NCI-H187 treated with DMSO at 0.1 percent for 48 hours (cell line): ENCODE results near the gene ACADS.

ENCODE experiments used
- DNase-seq: peaks from one replicate; lab custom pipeline; 2025; lab: John Stamatoyannopoulos, UW

The ACADS gene

DNA sequence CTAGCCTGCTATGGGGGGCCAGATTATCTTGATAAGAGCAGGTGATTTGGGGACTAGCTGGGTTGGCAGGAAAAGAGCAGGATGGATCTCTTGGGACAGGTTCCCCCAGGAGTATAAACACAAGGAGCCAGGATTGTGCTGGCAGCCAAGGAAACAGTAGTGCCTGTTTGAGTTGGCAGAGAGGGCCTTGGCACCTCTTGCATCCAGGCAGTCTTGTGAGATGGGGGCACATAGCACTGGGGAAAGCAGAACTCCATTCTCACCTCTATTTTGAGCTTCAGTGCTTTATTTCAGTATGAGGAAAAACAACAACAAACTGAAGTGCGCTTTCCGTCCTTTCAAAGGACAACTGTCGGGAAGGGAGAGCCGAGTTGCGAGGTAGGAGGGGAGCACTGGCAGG lies 24.7 kb upstream of the ACADS start:
- DNase-seq: no peak

DNA sequence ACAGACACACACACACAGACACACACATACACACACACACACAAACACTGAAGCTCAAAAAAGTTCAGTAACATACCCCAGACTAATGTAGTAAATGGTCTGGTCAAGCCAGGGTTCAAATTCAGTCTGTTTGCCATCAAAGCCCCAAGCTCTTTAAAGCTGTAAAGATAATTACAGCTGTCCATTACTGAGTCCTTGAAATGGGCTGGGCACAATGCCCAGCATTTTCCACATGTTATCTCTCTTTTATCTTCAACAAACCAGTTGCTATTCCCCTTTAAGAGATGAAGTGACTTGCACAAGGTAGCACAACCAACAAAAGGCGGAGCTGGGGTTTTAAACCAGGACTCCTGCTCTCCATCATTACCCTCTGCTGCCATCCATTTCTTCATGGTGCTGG lies 23.0 kb upstream of the ACADS start:
- no peak for DNase-seq

DNA sequence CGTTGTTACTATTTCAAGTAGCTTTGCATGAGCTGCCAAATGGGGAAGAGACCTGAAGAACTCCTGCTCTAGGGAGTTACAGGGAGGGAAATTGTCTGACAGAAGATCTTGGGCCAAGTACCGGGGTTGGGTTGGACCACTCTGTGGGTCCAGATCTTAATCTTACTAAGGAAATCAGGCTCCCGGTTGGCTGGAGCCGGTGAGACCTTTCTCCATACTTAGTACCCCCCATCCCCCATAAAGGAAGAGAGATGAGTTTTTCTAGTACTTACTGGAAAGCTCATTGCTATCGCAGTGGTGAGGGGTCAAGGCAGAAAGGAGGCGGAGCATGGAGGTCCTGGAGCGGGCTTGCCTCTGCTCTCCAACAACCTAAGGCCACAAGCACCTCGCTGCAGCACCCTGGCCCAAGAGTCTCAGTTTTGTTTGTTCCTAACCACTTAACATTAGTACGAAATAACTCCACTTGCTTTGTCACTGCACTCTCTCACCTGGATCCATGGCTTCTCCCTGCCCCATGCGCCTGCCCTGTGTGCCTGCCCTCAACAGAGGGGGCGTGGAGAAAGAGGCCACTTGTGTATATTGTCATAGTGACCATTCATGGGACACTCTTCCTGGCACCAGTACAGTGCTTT lies 22.2 kb upstream of the ACADS start:
- DNase-seq: no peak

DNA sequence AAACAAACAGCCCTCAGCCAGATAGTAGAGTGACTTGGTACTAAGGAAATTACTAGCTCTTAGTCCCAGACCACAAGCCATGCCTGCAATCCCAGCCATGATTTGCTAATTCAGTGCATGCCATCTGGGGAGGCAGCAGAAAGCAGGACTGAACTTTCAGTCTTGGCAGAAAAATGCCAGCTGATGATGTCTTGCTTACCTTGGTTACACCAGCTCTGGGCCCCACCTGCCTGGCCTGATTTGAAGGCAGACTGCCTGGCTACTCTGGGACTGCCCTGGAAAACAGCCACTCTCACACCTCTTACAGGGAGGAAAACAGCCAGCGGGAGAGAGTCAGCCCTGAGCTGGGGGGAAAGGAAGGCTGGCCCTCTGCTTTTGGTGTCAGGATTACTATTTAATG lies 20.0 kb upstream of the ACADS start:
- no peak for DNase-seq

DNA sequence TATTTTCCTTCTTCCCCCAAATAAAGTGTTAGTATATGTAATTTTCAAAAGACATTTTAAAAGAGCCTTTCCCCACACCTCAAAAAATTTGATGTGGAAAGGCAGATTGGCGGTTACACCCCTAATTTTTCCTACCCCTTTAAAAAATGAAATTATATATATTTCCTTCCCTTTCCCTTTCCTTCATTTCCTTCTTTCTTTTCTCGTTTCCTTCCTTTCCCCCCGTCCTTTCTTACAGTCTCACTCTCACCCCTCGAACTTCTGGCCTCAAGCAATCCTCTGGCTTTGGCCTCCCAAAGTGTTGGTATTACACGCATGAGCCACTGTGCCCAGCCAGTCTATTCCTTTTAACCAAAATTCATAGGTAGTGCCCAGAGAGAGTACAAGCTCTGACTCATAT lies 19.6 kb upstream of the ACADS start:
- DNase-seq: no peak

DNA sequence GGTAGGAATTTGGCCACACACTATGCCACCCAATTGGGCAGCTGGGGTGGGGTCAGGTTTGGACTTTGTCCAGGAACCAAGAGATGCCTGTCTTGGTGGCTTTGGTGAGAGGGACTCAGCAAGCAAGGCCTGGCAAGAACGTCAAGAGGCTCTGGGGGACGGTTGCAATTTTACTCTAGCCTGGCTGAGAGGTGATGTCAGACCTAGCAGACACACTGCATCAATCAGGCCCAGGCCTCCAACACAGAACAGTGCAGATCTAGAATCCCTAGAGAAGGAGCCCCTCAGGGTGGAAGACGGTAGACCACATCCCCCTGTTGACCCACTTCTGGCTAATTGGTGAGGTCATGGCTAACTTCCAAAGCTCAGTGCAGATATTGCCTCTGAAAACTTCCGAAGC lies 17.0 kb upstream of the ACADS start:
- DNase-seq: no peak

DNA sequence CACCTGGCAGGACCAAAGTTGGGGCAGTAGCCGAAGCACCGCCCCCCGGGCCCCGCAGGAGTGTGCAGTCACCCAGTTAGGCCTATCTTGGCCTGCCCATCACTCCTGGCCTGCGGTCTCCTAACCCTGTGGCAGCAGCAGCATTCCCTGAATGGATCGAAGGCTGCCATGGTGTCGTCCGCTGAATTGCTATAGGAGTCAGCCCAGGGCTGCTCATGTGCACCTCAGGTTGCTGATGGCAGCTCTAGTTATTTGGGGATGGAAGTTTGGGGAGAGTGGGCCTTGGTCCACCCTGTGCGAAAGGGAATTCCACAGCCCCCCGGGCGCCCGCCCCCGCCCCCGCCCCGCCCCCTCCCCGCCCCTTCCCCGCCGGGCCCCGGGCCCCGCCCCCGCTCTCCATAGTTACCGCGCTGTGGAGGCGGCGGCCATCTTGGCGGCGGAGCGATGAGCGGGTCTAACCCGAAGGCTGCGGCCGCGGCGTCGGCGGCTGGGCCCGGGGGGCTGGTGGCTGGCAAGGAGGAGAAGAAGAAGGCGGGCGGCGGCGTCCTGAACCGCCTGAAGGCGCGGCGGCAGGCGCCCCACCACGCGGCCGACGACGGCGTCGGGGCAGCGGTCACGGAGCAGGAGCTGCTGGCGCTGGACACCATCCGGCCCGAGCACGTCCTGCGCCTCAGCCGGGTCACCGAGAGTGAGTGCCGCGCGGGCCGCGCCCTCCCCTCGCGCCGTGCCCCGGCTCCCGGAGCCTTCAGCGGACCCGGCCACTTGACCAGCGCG lies 15.4 kb upstream of the ACADS start, which contains the start of gene UNC119B:
Gene UNC119B (plus strand): TSS at position 428 of the 774 bp plus-strand sequence. CDS start 17 bp downstream, at position 445.
- no peak for DNase-seq

DNA sequence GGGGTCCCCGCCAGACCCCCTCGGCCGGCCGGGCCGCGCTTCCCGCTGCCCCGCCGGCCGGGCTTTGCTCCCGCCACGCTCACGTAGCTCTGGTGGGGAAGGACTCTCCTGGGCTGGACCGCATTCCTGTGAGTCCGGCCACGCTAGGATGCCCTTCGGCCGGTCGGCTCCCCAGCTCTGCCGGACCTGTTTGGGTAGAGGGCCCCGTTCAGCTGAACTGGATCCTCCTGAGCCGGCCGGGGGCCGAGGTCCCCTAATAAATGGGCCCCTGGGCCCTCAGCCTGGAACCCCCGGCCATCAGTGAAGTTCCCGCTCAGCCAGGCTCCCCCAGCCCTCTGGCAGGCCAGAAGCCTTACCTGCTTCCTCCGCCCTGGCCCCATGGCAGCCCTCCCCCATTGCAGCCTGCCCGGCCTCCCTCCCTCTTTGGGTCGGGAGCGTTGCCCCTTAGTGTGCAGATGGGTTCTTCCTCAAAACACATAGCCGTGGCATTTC lies 14.8 kb upstream of the ACADS start:
- DNase-seq: no peak

DNA sequence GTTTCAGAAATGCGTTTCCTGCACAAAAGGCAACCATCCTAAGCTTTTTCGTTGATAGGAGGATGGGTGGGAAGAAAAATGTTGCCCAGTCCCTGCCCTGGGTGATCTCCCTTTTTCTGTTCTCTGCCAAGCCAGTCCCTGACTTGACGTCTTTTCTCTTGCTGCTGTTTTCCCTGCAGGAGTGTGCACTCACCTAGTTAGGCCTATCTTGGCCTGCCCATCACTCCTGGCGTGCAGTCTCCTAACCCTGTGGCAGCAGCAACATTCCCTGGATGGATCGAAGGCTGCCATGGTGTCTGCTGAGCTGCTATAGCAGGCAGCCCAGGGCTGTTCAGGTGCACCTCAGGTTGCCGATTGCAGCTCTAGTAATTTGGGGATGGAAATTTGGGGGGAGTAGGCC lies 14.2 kb upstream of the ACADS start:
- no peak for DNase-seq

DNA sequence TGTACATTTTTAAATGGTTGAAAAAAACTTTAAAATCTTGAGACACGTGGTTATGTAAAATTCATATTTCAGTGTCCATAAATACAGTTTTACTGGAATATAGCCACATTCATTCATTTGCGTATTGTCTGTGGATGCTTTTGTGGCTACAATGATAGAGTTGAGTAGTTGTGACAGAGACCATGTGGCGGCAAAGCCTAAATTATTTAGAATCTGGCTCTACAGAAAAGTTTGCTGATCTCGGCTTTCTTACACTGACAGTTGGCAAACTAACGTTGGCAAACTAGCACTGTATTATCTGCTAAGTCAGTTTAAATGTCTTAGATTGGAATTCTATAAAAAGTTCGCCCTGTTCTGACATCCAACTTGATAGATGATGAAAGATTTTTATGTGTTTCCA lies 13.0 kb upstream of the ACADS start:
- no peak for DNase-seq

DNA sequence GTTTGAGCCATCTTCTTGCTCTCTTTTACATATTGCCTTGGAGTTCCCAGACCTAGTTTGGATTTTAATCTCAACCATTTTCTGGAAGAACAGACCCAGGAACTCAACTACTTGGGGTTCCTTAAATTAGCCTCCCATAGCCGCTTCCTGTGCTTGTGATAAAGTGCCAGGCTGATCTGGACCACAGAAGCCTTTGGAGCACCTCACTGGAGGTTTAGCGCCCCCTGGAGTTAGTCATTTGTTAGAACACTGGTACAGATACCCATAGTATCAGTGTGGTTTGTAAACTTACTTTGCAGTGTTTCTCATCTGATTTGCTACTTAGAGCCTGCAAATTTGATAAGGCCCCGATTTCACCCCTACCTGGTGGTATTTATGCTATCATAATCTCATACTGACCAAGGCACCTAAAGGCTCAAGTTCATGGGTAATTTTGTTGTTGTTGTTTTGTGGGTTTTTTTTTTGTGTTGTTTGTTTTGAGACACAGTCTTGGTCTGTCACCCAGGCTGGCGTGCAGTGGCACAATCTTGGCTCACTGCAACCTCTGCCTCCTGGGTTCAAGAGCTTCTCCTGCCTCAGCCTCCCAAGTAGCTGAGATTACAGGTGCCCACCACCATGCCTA lies 11.7 kb upstream of the ACADS start:
- peak; percentile 66 for DNase-seq

DNA sequence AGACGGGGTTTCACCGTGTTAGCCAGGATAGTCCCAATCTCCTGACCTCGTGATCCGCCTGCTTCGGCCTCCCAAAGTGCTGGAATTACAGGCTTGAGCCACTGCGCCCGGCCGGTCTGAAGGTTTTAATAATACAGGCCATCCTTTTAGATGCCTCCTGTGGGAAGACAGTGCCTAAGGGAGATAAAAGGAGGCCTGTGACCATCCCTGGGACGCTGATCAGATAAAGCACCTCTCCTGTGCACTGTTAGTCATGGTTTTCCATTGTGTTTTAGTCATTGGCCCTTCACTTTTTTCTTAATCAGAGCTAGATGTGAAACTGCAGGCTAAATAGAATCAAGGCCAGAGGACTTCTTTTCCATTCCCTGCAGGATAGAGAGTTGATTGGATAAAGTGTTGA lies 7.6 kb upstream of the ACADS start:
- DNase-seq: no peak

DNA sequence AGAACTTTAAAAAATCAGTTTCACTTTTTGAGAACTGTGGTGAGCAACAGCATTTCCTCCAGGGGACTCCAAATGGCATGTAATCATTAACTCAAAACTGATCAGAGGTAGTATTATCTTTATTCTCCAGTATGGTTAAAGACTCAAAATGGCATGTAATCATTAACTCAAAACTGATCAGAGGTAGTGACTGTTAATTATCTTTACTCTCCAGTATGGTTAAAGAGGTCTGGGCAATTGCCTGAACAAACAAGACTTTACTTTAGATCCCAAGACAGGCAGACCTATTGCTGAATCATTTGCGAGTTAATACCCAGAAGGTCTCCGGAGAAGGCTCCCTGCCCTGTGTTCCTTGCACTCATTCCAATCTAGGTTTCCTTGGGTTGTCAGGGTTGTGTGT lies 6.6 kb upstream of the ACADS start:
- no peak for DNase-seq

DNA sequence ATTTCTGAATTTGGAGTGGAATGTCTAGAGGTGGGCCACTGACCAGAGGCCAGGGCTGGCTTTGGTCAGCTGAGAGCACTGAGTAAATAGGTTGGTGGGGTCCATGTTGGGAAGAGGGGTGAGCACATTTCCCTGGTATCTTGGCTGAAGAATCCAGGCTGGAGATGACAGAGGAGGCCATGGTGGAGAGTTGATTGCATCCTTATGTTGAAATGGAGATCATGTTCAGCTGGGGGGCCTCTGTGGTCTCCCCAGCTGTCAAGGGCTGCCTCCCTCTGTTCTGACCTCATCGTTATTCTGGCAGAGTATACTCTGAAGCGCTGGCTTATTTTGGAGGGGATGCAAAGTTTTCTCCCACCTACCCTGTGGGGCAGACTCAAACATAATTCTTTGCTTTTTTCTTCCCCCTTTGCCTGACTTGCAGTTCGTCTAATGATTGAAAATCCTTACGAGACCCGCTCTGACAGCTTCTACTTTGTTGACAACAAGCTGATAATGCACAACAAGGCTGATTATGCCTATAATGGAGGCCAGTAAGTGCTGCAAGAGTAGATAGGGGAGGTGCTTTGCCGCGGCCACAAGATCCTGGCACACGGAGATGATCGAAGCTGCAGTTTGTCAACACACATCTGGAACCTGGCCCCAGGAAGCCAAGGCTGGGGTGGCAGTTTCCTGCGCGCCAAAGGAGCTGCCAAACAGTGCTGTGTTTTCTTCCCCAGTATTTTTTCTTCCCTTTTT lies 6.0 kb upstream of the ACADS start:
- DNase-seq: no peak

DNA sequence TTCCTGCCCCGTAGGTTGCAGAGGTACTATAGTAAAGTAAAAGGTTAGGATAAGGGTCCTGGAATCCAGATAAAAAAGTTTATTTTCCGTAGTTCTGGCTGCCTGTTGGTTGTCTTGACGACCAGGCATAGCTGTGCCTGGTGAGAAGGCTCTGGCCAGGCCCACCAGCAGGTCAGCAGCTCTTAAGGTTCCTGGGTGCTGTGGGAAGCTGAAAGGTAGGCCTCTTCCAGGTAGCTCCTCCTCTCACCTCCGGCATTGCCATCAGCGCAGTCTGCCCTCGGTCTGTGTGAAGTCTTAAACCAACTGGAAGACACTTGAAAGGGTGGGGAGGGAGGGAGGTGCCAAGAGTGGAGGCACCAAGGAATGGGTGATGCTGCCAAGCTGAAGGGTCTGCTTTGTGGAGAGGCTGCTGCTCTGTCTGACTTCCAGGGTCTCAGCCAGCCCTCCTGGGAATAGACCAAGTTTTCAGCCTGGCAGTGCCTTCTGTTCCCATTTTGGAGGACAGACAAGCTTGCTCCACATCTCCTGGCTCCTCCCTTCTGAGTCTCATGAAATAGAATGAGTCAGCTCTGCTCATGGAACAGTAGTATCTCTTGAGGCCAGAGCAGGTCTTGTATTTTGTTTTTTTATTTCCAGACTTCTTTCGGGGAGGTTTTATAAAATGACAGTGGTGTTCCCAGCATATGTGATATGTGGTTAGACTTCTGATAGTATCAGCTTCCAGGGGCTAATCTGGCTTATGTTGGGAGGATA lies 5.2 kb upstream of the ACADS start:
- DNase-seq: no peak

DNA sequence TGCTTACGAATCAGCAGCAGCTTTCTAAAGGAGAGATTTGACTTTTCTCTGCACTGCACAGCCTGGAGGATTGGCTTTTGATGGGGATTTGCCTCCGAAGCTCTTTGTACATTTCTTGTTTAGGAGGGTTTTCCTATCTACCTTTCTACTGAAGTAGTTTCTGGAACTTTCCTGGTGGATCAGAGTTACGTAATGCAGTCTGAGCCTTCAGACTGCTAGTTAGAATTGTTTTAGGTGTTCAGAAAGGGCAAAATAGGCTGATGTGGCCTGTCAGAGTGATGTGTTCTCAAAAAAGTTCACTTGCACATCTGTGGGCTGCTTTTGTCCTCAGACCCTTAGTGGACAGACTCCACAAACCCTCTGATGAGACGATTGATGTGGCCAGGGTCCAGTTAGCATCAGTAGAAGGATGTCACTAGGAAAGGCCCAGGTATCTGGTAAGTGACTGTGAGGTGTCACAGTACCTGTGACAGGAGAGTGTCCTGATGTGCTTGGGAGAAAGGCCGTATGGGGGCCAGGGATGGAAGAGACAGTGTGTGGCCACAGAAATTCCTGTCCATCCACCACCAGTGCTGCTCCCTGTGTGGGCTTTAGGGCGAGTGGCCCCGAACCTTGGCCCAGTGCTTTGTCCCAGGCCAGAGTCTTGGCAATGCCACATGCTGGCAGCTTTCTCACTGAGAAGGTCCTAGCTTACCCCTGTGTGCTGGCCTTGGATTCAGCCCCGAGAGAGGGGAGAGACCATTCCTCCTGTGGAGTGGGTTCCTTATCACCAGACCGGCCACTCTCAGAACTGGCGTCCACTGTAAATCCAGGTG lies 4.4 kb upstream of the ACADS start:
- DNase-seq: no peak

DNA sequence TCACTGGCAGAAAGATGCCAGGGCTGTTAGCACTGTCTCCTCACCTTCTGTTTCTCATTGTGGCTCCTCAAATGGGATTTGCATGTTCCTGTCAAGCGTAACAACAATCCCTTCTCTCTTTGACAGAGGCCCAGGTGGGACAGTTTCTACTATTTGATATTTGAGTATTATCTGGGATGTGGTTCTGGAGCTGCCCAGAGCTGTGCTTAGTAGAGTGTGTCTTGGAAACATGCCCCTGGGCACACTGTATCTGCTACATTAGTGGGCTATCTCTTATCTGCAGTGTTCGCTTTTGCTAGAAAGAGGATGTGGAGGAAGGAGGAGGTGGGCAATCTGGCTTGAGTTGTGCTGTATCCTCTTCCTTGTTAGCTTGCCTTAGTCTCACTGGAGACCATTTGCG lies 3.8 kb upstream of the ACADS start:
- no peak for DNase-seq

DNA sequence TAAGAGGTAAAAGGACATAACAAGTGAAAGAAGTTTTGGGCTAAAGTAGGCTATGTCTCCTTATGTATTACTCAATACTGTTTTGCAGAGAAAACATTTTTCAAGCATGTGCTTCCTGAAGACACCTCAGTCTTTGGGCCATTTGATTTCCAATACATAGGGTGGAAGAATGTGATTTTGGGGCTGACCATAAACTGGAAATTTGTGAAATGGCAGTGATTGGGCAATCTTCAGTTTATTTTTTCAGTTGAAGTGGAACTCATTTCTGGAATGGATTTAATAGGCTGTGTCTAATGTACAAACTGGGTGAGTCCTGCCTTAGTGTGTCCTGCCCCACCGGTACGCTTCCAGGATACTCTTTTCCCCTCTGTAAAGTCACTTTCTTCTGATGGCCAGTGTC lies 2.8 kb upstream of the ACADS start:
- no peak for DNase-seq

DNA sequence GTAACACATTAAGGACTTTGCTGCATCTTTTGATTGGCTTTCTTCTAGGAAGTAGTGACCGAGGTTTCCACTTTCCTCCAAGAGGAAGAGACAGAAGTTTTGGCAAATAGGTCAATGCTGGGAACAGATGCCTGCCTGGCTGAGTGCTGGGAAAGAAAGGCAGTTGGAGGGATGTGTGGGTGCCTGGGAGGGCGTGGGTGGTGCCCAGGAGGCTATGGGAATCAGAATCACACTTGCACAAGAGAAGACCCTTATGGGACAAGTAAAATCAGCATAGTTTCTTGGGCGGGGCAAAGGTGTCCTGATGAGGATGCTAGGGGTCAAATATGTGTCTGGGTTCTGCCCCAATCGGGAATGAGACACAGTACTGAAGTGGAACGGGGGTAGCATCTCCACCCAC lies 906 bp upstream of the ACADS start:
- no peak for DNase-seq

DNA sequence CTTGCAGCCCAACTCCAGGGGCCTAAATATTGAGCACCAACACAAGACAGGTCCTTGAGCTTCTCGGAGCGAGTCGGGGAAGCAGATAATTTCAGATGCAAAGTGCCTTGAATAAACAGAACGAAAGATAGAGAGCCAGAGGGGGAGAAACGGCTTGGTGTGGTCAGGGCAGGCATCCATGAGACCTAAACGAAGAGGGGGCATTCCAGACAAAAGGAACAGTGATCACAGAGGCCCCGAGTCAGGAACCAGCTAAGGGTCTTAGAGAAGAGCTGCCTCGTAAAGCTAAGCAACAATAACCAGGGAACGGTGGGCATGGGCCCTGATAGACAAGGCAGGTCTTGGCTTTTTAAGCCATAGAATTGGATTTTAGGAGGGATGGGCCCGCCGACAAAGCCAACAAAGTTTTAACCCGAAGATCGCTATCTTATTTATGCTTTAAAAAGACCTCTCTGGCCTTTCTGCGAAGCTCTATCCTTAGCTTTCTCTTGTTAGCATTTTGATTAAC lies 421 bp upstream of the ACADS start:
- no peak for DNase-seq

DNA sequence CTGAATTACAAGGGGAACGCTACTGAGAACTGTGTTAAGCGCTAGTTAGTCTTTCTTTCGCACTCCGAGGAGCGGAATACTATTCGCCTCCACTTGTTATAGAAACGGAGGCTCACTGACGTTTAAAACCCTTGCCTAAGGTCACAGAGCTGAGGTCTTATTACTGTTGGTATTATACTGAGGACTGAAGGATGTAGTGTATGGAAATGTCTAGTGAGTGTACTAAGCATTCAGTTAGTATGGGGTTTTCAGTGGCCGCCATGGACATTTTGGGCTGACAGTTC lies 826 bp downstream of the ACADS start:
- DNase-seq: no peak
